Neural progenitor cell (in vitro differentiated cells): ENCODE data around the gene GRAMD2A.

Experiments used
- CTCF ChIP-seq: fragments of 200-600 bp; sonication (generic); IDR thresholded peaks from 2 replicates; pipeline ENCODE4 v1.5.1; 2017; ENCODE audit warnings: antibody characterized with exemption, mild to moderate bottlenecking
- EZH2 ChIP-seq: fragments of 200-600 bp; sonication (generic); IDR thresholded peaks from 2 replicates; pipeline ENCODE4 v1.6.1; 2017; ENCODE audit warnings: antibody characterized with exemption, mild to moderate bottlenecking, moderate library complexity
- EZH2phosphoT487 ChIP-seq: fragments of 200-600 bp; sonication (generic); IDR thresholded peaks from 2 replicates; pipeline ENCODE4 v1.6.1; 2017; ENCODE audit warnings: antibody characterized with exemption

GRCh38 chr15:72141171-72142084 lies 56.2 kb downstream of the GRAMD2A start:
- no peak for TF ChIP-seq CTCF
- TF ChIP-seq EZH2, result no peak
- no peak for TF ChIP-seq EZH2phosphoT487
